A549 (cell line): Measurements from ENCODE around the gene GPR150. TPM values are rescaled to one million over a fixed set of nuclear protein-coding genes. Genes with fewer than 3 reads are reported as not detected.
A peak's percentile ranks its signal among the peaks of the same experiment; 100 is the strongest.

Source experiments
- ATAC-seq, 2 experiments: fragments of 200-7000 bp in 1 of 2; fragments of >200 bp in 1 of 2; cut with Nextera tagmentation in 1 of 2; cut with Tn5 transposase in 1 of 2; 3 replicates each; pipeline versions ENCODE4 v1.8.0 to v1.9.1; 2018 to 2020; ENCODE audit warnings: mild to moderate bottlenecking in 1 of 2, moderate library complexity in 1 of 2
- CTCF ChIA-PET: fragments of 300-600 bp; sonication (Branson Sonifier 250); formaldehyde crosslinking; extraction: SDS; loops from one replicate; lab custom pipeline; 2021; ENCODE audit warnings: antibody characterized with exemption, inconsistent platforms; lab: Yijun Ruan, JAX
- POLR2A ChIA-PET: fragments of 350-600 bp; formaldehyde crosslinking; extraction: SDS; loops from one replicate; lab custom pipeline; 2021; ENCODE audit warnings: antibody characterized with exemption, inconsistent platforms; lab: Yijun Ruan, JAX
- DNase-seq, 2 experiments: peaks; one replicate each; pipeline versions ENCODE4 v3.0.0 to v3.0.0-alpha.2; 2011 to 2016; ENCODE audit warnings: low read depth in 1 of 2, low spot score in 1 of 2
- FAIRE-seq: peaks from 2 replicates; lab custom pipeline; 2011; peaks lifted over from hg19 to GRCh38; lab: Jason Lieb, UNC
- H3K27ac ChIP-seq, 2 experiments: fragments of >200 bp; sonication (Bioruptor Twin); formaldehyde crosslinking; 3 replicates each; pipeline ENCODE4 v1.5.1; 2016 to 2017
- H3K4me1 ChIP-seq: fragments of >200 bp; sonication (Bioruptor Twin); formaldehyde crosslinking; 3 replicates; pipeline ENCODE4 v1.6.1; 2016
- H3K4me2 ChIP-seq: fragments of >200 bp; sonication (Bioruptor Twin); formaldehyde crosslinking; 3 replicates; pipeline ENCODE4 v1.6.1; 2016
- H3K4me3 ChIP-seq: fragments of >200 bp; sonication (Bioruptor Twin); formaldehyde crosslinking; 3 replicates; pipeline ENCODE4 v1.5.1; 2016
- H3K9me3 ChIP-seq: fragments of >200 bp; sonication (Bioruptor Twin); formaldehyde crosslinking; 3 replicates; pipeline ENCODE4 v1.6.1; 2016
- BHLHE40 ChIP-seq: IDR thresholded peaks from 2 replicates; pipeline ENCODE4 v1.6.1; 2012; ENCODE audit warnings: low read depth, low read length, inconsistent platforms
- CBX2 ChIP-seq: fragments of 200-600 bp; sonication (generic); IDR thresholded peaks from 2 replicates; pipeline ENCODE4 v1.6.1; 2016; ENCODE audit warnings: low read depth, mild to moderate bottlenecking, borderline replicate concordance
- CHD2 ChIP-seq: fragments of 150-350 bp; IDR thresholded peaks from 2 replicates; pipeline ENCODE4 v1.6.1; 2014; ENCODE audit warnings: low read length; ENCODE audit not compliant: partially characterized antibody
- CHD4 ChIP-seq: fragments of 200-600 bp; sonication (generic); IDR thresholded peaks from 2 replicates; pipeline ENCODE4 v1.6.1; 2016; ENCODE audit warnings: antibody characterized with exemption, mild to moderate bottlenecking, borderline replicate concordance
- EHMT2 ChIP-seq: fragments of 200-600 bp; sonication (generic); IDR thresholded peaks from 2 replicates; pipeline ENCODE4 v1.6.1; 2016; ENCODE audit warnings: antibody characterized with exemption, low read depth, mild to moderate bottlenecking, moderate library complexity
- ESRRA ChIP-seq: fragments of 150-350 bp; IDR thresholded peaks from 2 replicates; pipeline ENCODE4 v1.6.1; 2014; ENCODE audit warnings: mild to moderate bottlenecking, low read length, borderline replicate concordance
- FOSB ChIP-seq: fragments of 250-450 bp; sonication (Bioruptor Pico); IDR thresholded peaks from 2 replicates; pipeline ENCODE4 v1.5.0; 2020; ENCODE audit warnings: mild to moderate bottlenecking, moderate library complexity
- FOXS1 ChIP-seq: fragments of 250-450 bp; sonication (Bioruptor Pico); IDR thresholded peaks from 2 replicates; pipeline ENCODE4 v1.5.0; 2020; ENCODE audit warnings: mild to moderate bottlenecking, moderate library complexity
- JUN ChIP-seq, 2 experiments: fragments of >200 bp; sonication (Bioruptor Twin); formaldehyde crosslinking; IDR thresholded peaks; 2 replicates in 1 of 2; 3 replicates in 1 of 2; pipeline ENCODE4 v1.6.1; 2016 to 2017
- KDM1A ChIP-seq: fragments of 200-600 bp; sonication (generic); IDR thresholded peaks from 2 replicates; pipeline ENCODE4 v1.6.1; 2016; ENCODE audit warnings: low read depth, mild to moderate bottlenecking
- KDM5A ChIP-seq: fragments of 200-600 bp; sonication (generic); IDR thresholded peaks from 2 replicates; pipeline ENCODE4 v1.6.1; 2016; ENCODE audit warnings: antibody characterized with exemption, mild to moderate bottlenecking
- MAFK ChIP-seq: fragments of 450-650 bp; IDR thresholded peaks from 2 replicates; pipeline ENCODE4 v1.6.1; 2014; ENCODE audit not compliant: partially characterized antibody
- MAZ ChIP-seq: fragments of 150-350 bp; IDR thresholded peaks from 2 replicates; pipeline ENCODE4 v1.6.1; 2014; ENCODE audit warnings: antibody characterized with exemption, low read depth, low read length, borderline replicate concordance
- NFE2L2 ChIP-seq: fragments of 150-350 bp; conservative IDR thresholded peaks from 2 replicates; pipeline ENCODE4 v1.6.1; 2014; ENCODE audit warnings: low read length
- POLR2A ChIP-seq: IDR thresholded peaks from 2 replicates; pipeline ENCODE4 v1.6.1; 2012; ENCODE audit warnings: mild to moderate bottlenecking, low read length
- POLR2AphosphoS2 ChIP-seq: conservative IDR thresholded peaks from 2 replicates; pipeline ENCODE4 v1.6.1; 2012; ENCODE audit warnings: low read length, improper control_type of control experiment, inconsistent platforms
- RAD21 ChIP-seq, 2 experiments: fragments of >200 bp in 1 of 2; sonication (Bioruptor Twin) in 1 of 2; formaldehyde crosslinking in 1 of 2; IDR thresholded peaks in 1 of 2; conservative IDR thresholded peaks in 1 of 2; 2 replicates in 1 of 2; 3 replicates in 1 of 2; pipeline ENCODE4 v1.6.1; 2012 to 2018; ENCODE audit warnings: inconsistent platforms in 1 of 2
- RCOR1 ChIP-seq: fragments of 150-350 bp; IDR thresholded peaks from 2 replicates; pipeline ENCODE4 v1.6.1; 2014; ENCODE audit warnings: antibody characterized with exemption, low read length, low read depth
- RFX5 ChIP-seq: fragments of 450-650 bp; IDR thresholded peaks from 2 replicates; pipeline ENCODE4 v1.7.1; 2014; ENCODE audit warnings: antibody characterized with exemption, mild to moderate bottlenecking, moderate library complexity
- RNF2 ChIP-seq: fragments of 200-600 bp; sonication (generic); IDR thresholded peaks from 2 replicates; pipeline ENCODE4 v1.6.1; 2016; ENCODE audit warnings: low read depth, mild to moderate bottlenecking, antibody characterized with exemption, moderate library complexity, borderline replicate concordance
- TFCP2L1 ChIP-seq: fragments of 250-450 bp; sonication (Bioruptor Pico); IDR thresholded peaks from 2 replicates; pipeline ENCODE4 v1.5.0; 2021; ENCODE audit warnings: mild to moderate bottlenecking
- ZC3H11A ChIP-seq: fragments of 450-650 bp; IDR thresholded peaks from 2 replicates; pipeline ENCODE4 v1.6.1; 2014; ENCODE audit warnings: antibody characterized with exemption, mild to moderate bottlenecking
- ZFP36 ChIP-seq: fragments of 450-650 bp; IDR thresholded peaks from 2 replicates; pipeline ENCODE4 v1.6.1; 2014; ENCODE audit warnings: borderline replicate concordance; ENCODE audit not compliant: partially characterized antibody
- ZSCAN20 ChIP-seq: fragments of 250-450 bp; sonication (Bioruptor Pico); IDR thresholded peaks from 2 replicates; pipeline ENCODE4 v1.8.0; 2022; ENCODE audit warnings: mild to moderate bottlenecking, moderate library complexity
- WGBS: methylation state at CpG from one replicate; pipeline ENCODE4 v1.1.6; 2017; ENCODE audit errors: missing lambda C conversion rate; 5-methylcytosine and 5-hydroxymethylcytosine counted together
- polyA plus RNA-seq, 4 experiments: library from polyadenylated mRNA; depleted of rRNA in 3 of 4; stranded (reverse); fragments of >200 nt; fragmentation: RNase III in 1 of 4; extraction: RNeasy Plus Mini Kit Qiagen cat#74134 plus additional on column Dnase treatment in 1 of 4; gene quantifications; 2 replicates in 3 of 4; 3 replicates in 1 of 4; pipeline ENCODE4 v1.2.3, GENCODE V29; 2011 to 2017
- TF ChIP-seq, protein P1 (sequence below): fragments of >200 bp; sonication (Bioruptor Twin); formaldehyde crosslinking; IDR thresholded peaks from 2 replicates; pipeline ENCODE4 v1.6.1; 2016
- TF ChIP-seq, protein P2 (sequence below): IDR thresholded peaks from 2 replicates; pipeline ENCODE4 v1.6.1; 2012
- TF ChIP-seq, protein P3 (sequence below): IDR thresholded peaks from 2 replicates; pipeline ENCODE4 v1.6.1; 2012
- TF ChIP-seq, protein P4 (sequence below): fragments of >200 bp; sonication (Bioruptor Twin); formaldehyde crosslinking; IDR thresholded peaks from 3 replicates; pipeline ENCODE4 v1.5.1; 2016
- TF ChIP-seq, protein P5 (sequence below): fragments of >200 bp; sonication (Bioruptor Twin); formaldehyde crosslinking; IDR thresholded peaks from 3 replicates; pipeline ENCODE4 v1.6.1; 2016

GPR150 gene
- polyA plus RNA-seq, 2 of the 4 experiments (the other 2 are of a cell fraction) = 0.13 TPM; not detected in 1

DNA sequence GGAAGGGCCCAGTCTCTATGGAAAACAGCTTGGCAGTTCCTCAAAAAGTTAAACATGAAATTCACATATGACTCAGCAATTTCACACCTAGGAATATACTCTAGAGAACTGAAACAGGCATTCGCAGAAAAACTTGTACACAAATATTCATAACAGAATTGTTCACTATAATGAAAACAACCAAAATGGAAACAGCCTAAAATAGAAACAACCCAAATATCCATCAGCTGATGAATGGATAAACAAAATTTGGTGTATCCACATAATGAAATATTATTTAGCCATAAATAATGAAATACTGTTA is 4.8 kb upstream of the GPR150 start:
- TF ChIP-seq JUN (IDR thresholded peaks at IDR 0.05) (no peak), BHLHE40 (no peak), MAFK (peak; percentile 93), NFE2L2 (peak; percentile 91)
- TF ChIP-seq, all 56 proteins: peak for 2
- ATAC-seq = no peak
- no peak overlapping the region for H3K4me2 ChIP-seq
- 88% methylated on average over 1 of the region's 1 CpG for WGBS
- DNase-seq = no peak
- CTCF ChIA-PET = no interaction called here
- POLR2A ChIA-PET = no interaction called here
- H3K4me1 ChIP-seq = 0 out of 3 replicates have a peak, but pooled peaks cover 3% of the 10 kb centered on the region
- H3K9me3 ChIP-seq = peaks cover 6% of the 10 kb centered on the region; the same call in 2 of the 3 replicates
- H3K27ac ChIP-seq = no peak overlapping the region
- FAIRE-seq = no peak
- H3K4me3 ChIP-seq = no peak overlapping the region

DNA sequence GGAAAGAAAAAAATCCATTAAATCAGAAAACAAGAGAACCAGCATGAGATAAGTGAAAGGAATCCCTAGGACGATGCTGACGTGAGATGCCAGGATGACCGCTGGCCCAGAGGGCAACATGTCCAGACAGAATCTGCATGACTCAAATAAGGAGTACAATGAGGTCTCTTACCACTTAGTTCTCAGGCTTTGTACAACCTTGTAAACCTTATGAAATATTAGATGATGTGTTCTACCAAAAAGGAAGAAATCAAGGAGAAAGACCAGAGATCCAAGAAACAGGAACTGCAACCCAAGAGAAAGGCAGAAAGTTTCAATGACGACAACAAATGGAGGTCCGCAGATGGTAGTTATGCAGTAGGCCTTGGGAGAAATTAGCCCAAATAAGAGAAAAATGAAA is 2.8 kb upstream of the GPR150 start:
- no peak overlapping the region for H3K4me2 ChIP-seq
- TF ChIP-seq TFCP2L1 (CRISPR knock-in tag) (no peak), CHD4 (no peak), RCOR1 (no peak), RNF2 (no peak), POLR2AphosphoS2 (no peak), EHMT2 (no peak), CBX2 (no peak), JUN (IDR thresholded peaks at IDR 0.05) (no peak), FOXS1 (CRISPR knock-in tag) (no peak), ZC3H11A (no peak)
- TF ChIP-seq, protein P1, sequence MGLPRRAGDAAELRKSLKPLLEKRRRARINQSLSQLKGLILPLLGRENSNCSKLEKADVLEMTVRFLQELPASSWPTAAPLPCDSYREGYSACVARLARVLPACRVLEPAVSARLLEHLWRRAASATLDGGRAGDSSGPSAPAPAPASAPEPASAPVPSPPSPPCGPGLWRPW = no peak
- no peak for ATAC-seq
- WGBS = 90% methylated on average over 5 of the region's 5 CpGs
- 0 out of 3 replicates have a peak, but pooled peaks cover 4% of the 10 kb centered on the region for H3K4me1 ChIP-seq
- peaks cover 6% of the 10 kb centered on the region; the same call in 2 of the 3 replicates for H3K9me3 ChIP-seq
- POLR2A ChIA-PET = no interaction called here
- FAIRE-seq = no peak
- no peak overlapping the region for H3K27ac ChIP-seq
- CTCF ChIA-PET = no interaction called here
- no peak overlapping the region for H3K4me3 ChIP-seq
- DNase-seq = peak in 1 of 2 experiments; percentile 14

DNA sequence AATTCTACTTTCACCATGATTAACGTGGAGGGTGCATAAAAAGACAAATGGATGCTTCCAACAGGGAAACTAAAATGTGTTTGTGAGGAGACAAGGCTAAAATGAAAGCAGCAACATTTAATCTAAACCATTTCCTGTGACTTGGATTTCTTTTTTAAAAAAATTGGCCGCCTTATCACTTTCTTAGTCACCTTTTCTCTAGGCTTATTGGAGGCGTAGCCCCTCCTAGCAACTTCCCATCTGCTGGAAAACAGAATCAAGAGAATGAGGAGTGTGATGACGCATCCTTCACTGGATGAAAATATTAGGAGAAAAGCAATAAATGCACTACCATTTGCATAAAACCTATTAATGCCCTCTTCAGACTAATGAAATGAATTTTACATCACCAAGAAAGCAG is 791 bp upstream of the GPR150 start:
- CTCF ChIA-PET = no interaction called here
- Histone ChIP-seq H3K4me3 (no peak overlapping the region), H3K27ac (no peak overlapping the region), H3K9me3 (peaks cover 2% of the 10 kb centered on the region; the same call in 2 of the 3 replicates), H3K4me2 (no peak overlapping the region), H3K4me1 (0 out of 3 replicates have a peak, but pooled peaks cover 4% of the 10 kb centered on the region)
- POLR2A ChIA-PET = no interaction called here
- no peak for FAIRE-seq
- no peak for DNase-seq
- WGBS = 94% methylated on average over 4 of the region's 4 CpGs
- no peak for TF ChIP-seq RFX5
- no peak for TF ChIP-seq RAD21 (conservative IDR thresholded peaks at IDR 0.05 in 1 of 2, IDR thresholded peaks at IDR 0.05 in 1 of 2)
- TF ChIP-seq RCOR1 = no peak
- no peak for TF ChIP-seq ZSCAN20 (CRISPR knock-in tag)
- no peak for TF ChIP-seq FOSB
- TF ChIP-seq MAZ = no peak
- TF ChIP-seq, protein P2, sequence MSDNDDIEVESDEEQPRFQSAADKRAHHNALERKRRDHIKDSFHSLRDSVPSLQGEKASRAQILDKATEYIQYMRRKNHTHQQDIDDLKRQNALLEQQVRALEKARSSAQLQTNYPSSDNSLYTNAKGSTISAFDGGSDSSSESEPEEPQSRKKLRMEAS = no peak
- TF ChIP-seq, protein P3, sequence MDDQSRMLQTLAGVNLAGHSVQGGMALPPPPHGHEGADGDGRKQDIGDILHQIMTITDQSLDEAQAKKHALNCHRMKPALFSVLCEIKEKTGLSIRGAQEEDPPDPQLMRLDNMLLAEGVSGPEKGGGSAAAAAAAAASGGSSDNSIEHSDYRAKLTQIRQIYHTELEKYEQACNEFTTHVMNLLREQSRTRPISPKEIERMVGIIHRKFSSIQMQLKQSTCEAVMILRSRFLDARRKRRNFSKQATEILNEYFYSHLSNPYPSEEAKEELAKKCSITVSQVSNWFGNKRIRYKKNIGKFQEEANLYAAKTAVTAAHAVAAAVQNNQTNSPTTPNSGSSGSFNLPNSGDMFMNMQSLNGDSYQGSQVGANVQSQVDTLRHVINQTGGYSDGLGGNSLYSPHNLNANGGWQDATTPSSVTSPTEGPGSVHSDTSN = no peak
- TF ChIP-seq POLR2A = no peak
- TF ChIP-seq, protein P4, sequence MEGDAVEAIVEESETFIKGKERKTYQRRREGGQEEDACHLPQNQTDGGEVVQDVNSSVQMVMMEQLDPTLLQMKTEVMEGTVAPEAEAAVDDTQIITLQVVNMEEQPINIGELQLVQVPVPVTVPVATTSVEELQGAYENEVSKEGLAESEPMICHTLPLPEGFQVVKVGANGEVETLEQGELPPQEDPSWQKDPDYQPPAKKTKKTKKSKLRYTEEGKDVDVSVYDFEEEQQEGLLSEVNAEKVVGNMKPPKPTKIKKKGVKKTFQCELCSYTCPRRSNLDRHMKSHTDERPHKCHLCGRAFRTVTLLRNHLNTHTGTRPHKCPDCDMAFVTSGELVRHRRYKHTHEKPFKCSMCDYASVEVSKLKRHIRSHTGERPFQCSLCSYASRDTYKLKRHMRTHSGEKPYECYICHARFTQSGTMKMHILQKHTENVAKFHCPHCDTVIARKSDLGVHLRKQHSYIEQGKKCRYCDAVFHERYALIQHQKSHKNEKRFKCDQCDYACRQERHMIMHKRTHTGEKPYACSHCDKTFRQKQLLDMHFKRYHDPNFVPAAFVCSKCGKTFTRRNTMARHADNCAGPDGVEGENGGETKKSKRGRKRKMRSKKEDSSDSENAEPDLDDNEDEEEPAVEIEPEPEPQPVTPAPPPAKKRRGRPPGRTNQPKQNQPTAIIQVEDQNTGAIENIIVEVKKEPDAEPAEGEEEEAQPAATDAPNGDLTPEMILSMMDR = no peak
- no peak for TF ChIP-seq ESRRA
- TF ChIP-seq ZFP36 = no peak
- TF ChIP-seq CHD4 = no peak
- TF ChIP-seq, protein P5, sequence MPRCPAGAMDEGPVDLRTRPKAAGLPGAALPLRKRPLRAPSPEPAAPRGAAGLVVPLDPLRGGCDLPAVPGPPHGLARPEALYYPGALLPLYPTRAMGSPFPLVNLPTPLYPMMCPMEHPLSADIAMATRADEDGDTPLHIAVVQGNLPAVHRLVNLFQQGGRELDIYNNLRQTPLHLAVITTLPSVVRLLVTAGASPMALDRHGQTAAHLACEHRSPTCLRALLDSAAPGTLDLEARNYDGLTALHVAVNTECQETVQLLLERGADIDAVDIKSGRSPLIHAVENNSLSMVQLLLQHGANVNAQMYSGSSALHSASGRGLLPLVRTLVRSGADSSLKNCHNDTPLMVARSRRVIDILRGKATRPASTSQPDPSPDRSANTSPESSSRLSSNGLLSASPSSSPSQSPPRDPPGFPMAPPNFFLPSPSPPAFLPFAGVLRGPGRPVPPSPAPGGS = no peak
- no peak for TF ChIP-seq FOXS1 (CRISPR knock-in tag)
- TF ChIP-seq, protein P1 = no peak
- TF ChIP-seq KDM5A = no peak
- no peak for TF ChIP-seq KDM1A
- TF ChIP-seq CHD2 = no peak
- no peak for ATAC-seq
